Testis (tissue), 2 donors: ENCODE results near the gene CAMTA1.

Source experiments
- CTCF ChIP-seq, 3 experiments: fragments of 450-650 bp in 2 of 3; fragments of 200-600 bp in 1 of 3; sonication (generic) in 1 of 3; IDR thresholded peaks; one replicate each; pipeline ENCODE4 v1.5.1; 2016 to 2019; ENCODE audit warnings: antibody characterized with exemption in 3 of 3, mild to moderate bottlenecking in 2 of 3, moderate library complexity in 1 of 3
- POLR2A ChIP-seq: fragments of 450-650 bp; IDR thresholded peaks from one replicate; pipeline ENCODE4 v1.6.1; 2017; ENCODE audit warnings: antibody characterized with exemption, mild to moderate bottlenecking, moderate library complexity

- TF ChIP-seq CTCF (IDR thresholded peaks at IDR 0.05) (no peak), POLR2A (no peak)
These were observed 635.3 kb downstream of the CAMTA1 start for GRCh38 chr1:7420470-7421100.
